ENCODE results near the gene CNKSR3.
"Not testable (repeated sequence)": the region's sequence is repeated elsewhere in the genome, so short reads cannot be mapped to it uniquely, and the experiment has no call there.

DNA sequence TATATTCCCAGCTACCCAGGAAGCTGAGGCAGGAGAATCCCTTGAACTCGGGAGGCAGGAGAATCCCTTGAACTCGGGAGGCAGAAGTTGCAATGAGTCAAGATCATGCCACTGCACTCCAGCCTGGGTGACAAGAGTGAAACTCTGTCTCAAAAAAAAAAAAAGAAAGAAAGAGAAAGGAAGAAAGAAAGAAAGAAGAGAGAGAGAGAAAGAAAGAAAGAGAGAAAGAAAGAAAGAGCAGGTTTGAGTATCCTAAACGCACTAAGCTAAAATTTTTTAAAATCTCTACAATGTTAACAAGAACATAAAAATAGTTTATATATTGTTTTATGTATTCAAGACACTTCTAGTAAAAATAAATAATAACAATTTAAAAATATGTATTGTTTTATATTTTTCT is 4.6 kb upstream of the CNKSR3 start:
- TF ChIP-seq POLR2A (IDR thresholded peaks at IDR 0.05; ENCODE audit: low read length); GATA1 (IDR thresholded peaks at IDR 0.05; ENCODE audit: low read depth, low read length): not testable (repeated sequence)

Data from erythroblast (primary cell).